Heart right ventricle (tissue), 16 donors: Measurements from ENCODE around the gene HELT. TPM values are rescaled to one million over a fixed set of nuclear protein-coding genes. Genes with fewer than 3 reads are reported as not detected.
"Not testable (repeated sequence)": the region's sequence is repeated elsewhere in the genome, so short reads cannot be mapped to it uniquely, and the experiment has no call there.

Source experiments
- ATAC-seq, 8 donors: fragments of 200-7000 bp; cut with Tn5 transposase; one replicate each; pipeline ENCODE4 v1.9.1; 2020; ENCODE audit warnings: mild to moderate bottlenecking in 8 of 8, moderate library complexity in 8 of 8, moderate number of reproducible peaks in 1 of 8
- DNase-seq, 2 donors: peaks; one replicate each; pipeline ENCODE4 v3.0.0-alpha.2; 2020
- H3K27ac ChIP-seq, 10 donors: fragments of 200-600 bp; sonication (generic) in 2 of 10; one replicate each; pipeline versions ENCODE4 v1.5.0 to v1.8.0; 2020 to 2022; ENCODE audit warnings: mild to moderate bottlenecking in 3 of 10
- H3K27me3 ChIP-seq, 7 donors: fragments of 200-600 bp; one replicate each; pipeline ENCODE4 v1.8.0; 2021 to 2022; ENCODE audit warnings: mild to moderate bottlenecking in 2 of 7
- H3K36me3 ChIP-seq, 9 donors: fragments of 200-600 bp; sonication (generic) in 1 of 9; one replicate each; pipeline versions ENCODE4 v1.5.0 to v1.8.0; 2020 to 2022; ENCODE audit warnings: mild to moderate bottlenecking in 2 of 9
- H3K4me1 ChIP-seq, 9 donors: fragments of 200-600 bp; sonication (generic) in 1 of 9; one replicate each; pipeline versions ENCODE4 v1.5.0 to v1.8.0; 2020 to 2022; ENCODE audit warnings: mild to moderate bottlenecking in 4 of 9
- H3K4me3 ChIP-seq, 10 donors: fragments of 200-600 bp; sonication (generic) in 2 of 10; one replicate each; pipeline versions ENCODE4 v1.5.0 to v1.8.0; 2020 to 2022; ENCODE audit warnings: mild to moderate bottlenecking in 7 of 10, moderate library complexity in 2 of 10
- H3K9me3 ChIP-seq, 11 donors: fragments of 200-600 bp in 10 of 11; sonication (generic) in 2 of 11; one replicate each; pipeline versions ENCODE4 v1.5.0 to v1.8.0; 2013 to 2022; ENCODE audit warnings: mild to moderate bottlenecking in 2 of 11, control low read depth in 1 of 11, moderate library complexity in 1 of 11
- CTCF ChIP-seq, 9 donors: fragments of 200-600 bp; sonication (generic) in 2 of 9; IDR thresholded peaks; one replicate each; pipeline versions ENCODE4 v1.5.0 to v1.8.0; 2021 to 2022; ENCODE audit warnings: antibody characterized with exemption in 9 of 9, mild to moderate bottlenecking in 5 of 9, moderate library complexity in 1 of 9
- WGBS, 2 donors: extraction: QIAGEN DNeasy Blood & Tissue Kit; methylation state at CpG; one replicate each; pipeline ENCODE4 v1.1.7; 2013; ENCODE audit warnings: inconsistent platforms in 1 of 2; 5-methylcytosine and 5-hydroxymethylcytosine counted together
- intact Hi-C, 10 donors: fragments of 100-400 bp; cut with DNase I; formaldehyde crosslinking; loops; one replicate each; pipeline versions ENCODE4 v1.11.1 to v1.14.2; 2022
- polyA plus RNA-seq, 2 donors: library from polyadenylated mRNA; stranded (reverse); fragments of 200-250 nt; gene quantifications; one replicate each; pipeline ENCODE4 v1.2.3, GENCODE V29; 2013
- total RNA-seq, 10 donors: library from RNA; stranded (reverse); fragmentation: NEBNext Ultra II Directional in 3 of 10; extraction: Animal tissue kit (Norgen Biotek cat#: 25700) in 3 of 10; gene quantifications; one replicate each; pipeline versions ENCODE4 v1.2.1 to v1.2.4, GENCODE V29; 2021 to 2023
- donor health status: Arrhythmogenic right ventricular cardiomyopathy.
- donor health status: ischemic (EF 13 %, LVEDD 7.1; RV severe dilation, severe dysfunction).
- donor health status: healthy with polysubstance abuse.
- donor health status: DM: no; HTN: yes; CAD: no.
- donor health status: DM: no; HTN: no; CAD: no.
- donor health status: ischemic (EF 25% LVEDD 6.9; RV normal size, moderate dysfunction).
- donor health status: ischemic (EF 25% LVEDD 5.7; RV mildly dilated, moderate dysfunction).
- donor health status: healthy.
- donor health status: DM: yes; HTN: yes; CAD: no.
- donor health status: Ischemic cardiomyopathy.
- donor health status: ischemic (EF 35%, LVEDD 5.7; RV mildly dilated, moderate dysfunction).
- donor health status: nonischemic (EF 11% LVEDD 7.7; RV severe dilation, severe dysfunction).
- donor health status: DM: yes; HTN: yes; CAD: no.
- donor health status: PGD.
- donor health status: ischemic (EF 29% LVEDD 5.4; RV normal size, mild dysfunction).
- donor health status: nonischemic (EF 23%, LVEDD 6.1; RV moderate dilation, normal function).

The HELT gene
- total and polyA plus RNA-seq, 12 donors: not detected

GRCh38 chr4:184994623-184995010 lies 23.7 kb upstream of the HELT start:
- WGBS, 2 donors: 65 to 74% methylated on average over 14 of the region's 14 CpGs
- ATAC-seq (no peak), DNase-seq (no peak)
- H3K27me3 ChIP-seq: peaks cover 0 to 17% (median 7%) of the 10 kb centered on the region in 7 donors
- H3K36me3 ChIP-seq: no peaks in the 10 kb centered on the region
- H3K4me1 ChIP-seq: no peaks in the 10 kb centered on the region
- no peak for TF ChIP-seq CTCF (IDR thresholded peaks at IDR 0.05)
- H3K9me3 ChIP-seq: no peaks in the 10 kb centered on the region
- no peak overlapping the region for H3K27ac ChIP-seq
- H3K4me3 ChIP-seq: no peak overlapping the region
- intact Hi-C loops: no loop called here

- DNase-seq, ATAC-seq, H3K27ac ChIP-seq, H3K4me3 ChIP-seq, H3K36me3 ChIP-seq, H3K4me1 ChIP-seq, H3K9me3 ChIP-seq, H3K27me3 ChIP-seq, intact Hi-C loops: not testable (repeated sequence)
Measured at GRCh38 chr4:184997656-184998055, 20.6 kb upstream of the HELT start.

DNA sequence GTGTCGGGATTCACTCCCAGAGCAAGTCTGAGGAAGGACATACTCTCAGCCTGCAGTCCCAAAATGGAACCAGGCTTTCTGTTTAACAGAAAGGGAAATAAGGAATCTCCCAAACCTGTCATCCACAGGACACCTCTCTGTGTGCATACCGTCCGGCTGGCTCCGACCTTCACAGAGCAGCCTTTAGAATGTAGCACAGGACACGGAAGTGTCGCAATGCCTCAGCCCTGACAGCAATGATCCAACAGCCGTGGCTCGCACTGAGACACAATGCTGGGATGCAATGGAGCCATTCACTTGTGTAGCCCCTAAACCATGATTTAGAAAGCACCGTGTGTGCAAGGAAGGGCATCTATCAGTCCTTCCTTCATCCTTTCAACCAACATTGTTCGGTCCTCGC lies 15.5 kb upstream of the HELT start:
- intact Hi-C loops: loop anchor here in 2 of 10 donors (10.0 kb wide), 2 partner anchors 132 to 182 kb away; no protein-coding TSS in a partner anchor
- Histone ChIP-seq H3K4me3 (no peak overlapping the region), H3K27me3 (peaks cover 0 to 24% (median 3%) of the 10 kb centered on the region in 7 donors), H3K36me3 (no peaks in the 10 kb centered on the region), H3K4me1 (peaks cover 0 to 14% (median 11%) of the 10 kb centered on the region in 9 donors), H3K27ac (no peak overlapping the region), H3K9me3 (no peaks in the 10 kb centered on the region)
- WGBS, 2 donors: 87 to 92% methylated on average over 11 of the region's 11 CpGs
- DNase-seq (no peak), ATAC-seq (no peak)
- TF ChIP-seq CTCF (IDR thresholded peaks at IDR 0.05): no peak

DNA sequence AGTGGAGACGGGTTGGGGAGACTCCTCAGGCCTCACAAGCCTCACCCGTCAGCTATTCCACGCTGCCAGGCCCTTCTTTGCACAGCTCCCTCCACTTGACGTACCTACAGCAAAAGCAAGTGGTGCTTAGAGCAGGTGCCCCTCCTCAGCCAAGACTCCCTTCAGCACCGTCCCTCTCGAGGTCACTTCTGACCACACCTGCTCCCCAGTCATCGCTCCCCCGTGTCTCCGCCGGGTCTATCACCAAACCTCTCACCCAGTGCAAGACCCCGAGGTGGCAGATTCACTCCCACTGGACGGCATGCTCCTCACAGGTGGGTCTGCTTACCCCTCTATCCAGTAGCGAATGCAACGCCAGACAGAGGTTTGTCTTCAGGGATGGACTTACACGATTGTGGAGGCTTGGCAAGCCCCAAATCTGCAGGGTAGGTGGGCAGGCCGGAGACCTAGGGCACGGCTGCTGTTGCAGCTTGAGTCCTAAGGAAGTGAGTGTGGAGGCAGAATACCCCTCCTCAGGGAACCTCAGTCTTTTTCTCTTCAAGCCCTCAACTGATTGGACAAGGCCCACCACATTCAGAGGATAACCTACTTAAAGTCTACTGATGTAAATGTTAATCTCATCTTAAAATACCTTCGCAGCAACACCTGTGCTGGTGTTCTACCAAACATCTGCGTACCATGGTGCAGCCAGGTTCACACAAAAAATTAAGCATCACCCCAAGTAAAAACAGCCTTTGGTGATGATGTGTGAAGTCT lies 14.5 kb upstream of the HELT start:
- no peak for DNase-seq
- 91 to 92% methylated on average over 19 of the region's 19 CpGs for WGBS, 2 donors
- intact Hi-C loops: loop anchor here in 2 of 10 donors (10.0 kb wide), 2 partner anchors 131 to 181 kb away; no protein-coding TSS in a partner anchor

More for the DNA sequence above, 14.5 kb upstream of the HELT start:
- H3K9me3 ChIP-seq: no peaks in the 10 kb centered on the region
- H3K4me3 ChIP-seq: no peak overlapping the region
- peaks cover 0 to 14% (median 11%) of the 10 kb centered on the region in 9 donors for H3K4me1 ChIP-seq
- H3K27ac ChIP-seq: no peak overlapping the region
- peaks cover 0 to 34% (median 5%) of the 10 kb centered on the region in 7 donors for H3K27me3 ChIP-seq
- TF ChIP-seq CTCF (IDR thresholded peaks at IDR 0.05): no peak
- H3K36me3 ChIP-seq: no peaks in the 10 kb centered on the region
- ATAC-seq: no peak
